Measurements from ENCODE around the gene DPYSL3.

Gene DPYSL3

DNA sequence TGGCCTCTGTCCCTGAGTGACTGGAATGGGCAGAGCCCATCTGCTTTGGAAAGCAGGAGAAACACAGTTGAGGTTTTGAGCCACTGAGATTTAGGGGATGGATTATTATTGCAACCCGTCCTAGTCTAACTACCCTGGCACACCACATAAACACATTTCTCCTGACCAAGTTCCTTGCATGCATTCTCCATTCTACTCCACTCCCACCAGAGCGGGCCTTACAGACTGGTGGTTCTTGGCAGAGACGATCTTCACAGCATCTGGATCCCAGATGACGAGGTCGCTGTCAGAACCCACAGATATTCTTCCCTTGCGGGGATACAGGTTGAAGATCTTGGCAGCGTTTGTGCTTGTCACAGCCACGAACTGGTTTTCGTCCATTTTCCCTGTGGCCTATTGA is 111.0 kb downstream of the DPYSL3 start:
- Mint-ChIP-seq H3K9me3 (no peaks in the 10 kb centered on the region), H3K4me3 (no peak overlapping the region), H3K27ac (no peak overlapping the region)

DNA sequence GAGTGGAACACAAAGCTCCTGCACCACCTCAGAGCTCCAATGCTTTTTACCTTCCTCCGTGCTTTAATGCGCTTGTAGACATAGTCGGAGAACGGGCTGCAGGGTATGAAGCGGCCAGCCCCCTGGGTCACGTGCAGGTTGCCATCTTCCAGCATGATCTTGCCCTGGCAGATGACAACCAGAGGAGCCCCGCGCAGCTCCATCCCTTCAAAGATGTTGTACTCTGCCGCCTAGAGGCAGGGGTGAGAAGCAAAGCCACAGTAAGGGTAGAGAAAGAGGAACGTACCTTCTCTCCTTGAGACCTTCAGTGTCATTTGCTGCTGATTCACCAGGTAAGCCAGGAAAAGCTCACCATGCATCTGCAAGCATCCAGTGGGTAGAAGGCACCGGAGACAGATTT is 112.3 kb downstream of the DPYSL3 start:
- no peaks in the 10 kb centered on the region for H3K36me3 Mint-ChIP-seq (ENCODE audit: low read depth)
- no peaks in the 10 kb centered on the region for H3K4me1 Mint-ChIP-seq (ENCODE audit: low read depth)
- H3K27me3 Mint-ChIP-seq = no peaks in the 10 kb centered on the region
- H3K27ac Mint-ChIP-seq = no peak overlapping the region
- no peak overlapping the region for H3K4me3 Mint-ChIP-seq
- H3K9me3 Mint-ChIP-seq = no peaks in the 10 kb centered on the region

More for the DNA sequence above, 111.0 kb downstream of the DPYSL3 start:
- Mint-ChIP-seq H3K36me3 (ENCODE audit: low read depth) (no peaks in the 10 kb centered on the region), H3K27me3 (no peaks in the 10 kb centered on the region), H3K4me1 (ENCODE audit: low read depth) (no peaks in the 10 kb centered on the region)

DNA sequence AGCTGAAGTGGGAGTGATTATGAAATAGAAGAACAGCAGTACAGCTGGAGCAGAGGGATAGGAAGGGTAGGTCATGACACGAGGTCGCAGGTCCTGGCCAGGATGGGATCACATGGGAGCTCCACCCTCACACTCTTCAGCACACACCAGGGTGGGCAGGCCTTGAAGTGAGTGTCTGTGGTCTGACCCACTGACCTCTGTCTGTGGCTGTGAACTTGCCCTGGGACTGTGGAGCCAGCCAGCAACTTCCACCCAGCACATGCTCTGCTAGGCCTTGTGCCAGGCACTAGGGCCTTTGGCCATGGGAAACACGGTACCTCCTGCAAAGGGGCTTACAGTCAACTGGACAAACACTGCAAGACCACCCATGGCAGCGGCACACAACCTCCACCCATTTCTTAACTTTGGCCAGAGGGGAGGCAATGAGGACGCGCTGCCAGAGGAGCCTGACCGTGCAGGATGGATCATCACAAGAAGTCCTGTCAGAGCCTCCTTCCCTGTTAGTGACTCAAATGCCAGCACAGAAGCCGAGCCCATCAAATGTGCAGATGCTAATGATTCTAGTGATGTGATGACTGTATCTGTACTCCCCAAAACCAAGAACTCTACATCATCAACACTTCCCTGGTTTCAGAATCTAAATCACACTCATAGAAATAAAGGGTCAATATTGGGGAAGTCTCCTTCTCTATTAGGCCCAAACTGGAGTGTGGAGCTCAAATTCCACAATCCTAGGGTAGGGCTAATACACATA is 113.6 kb downstream of the DPYSL3 start:
- Mint-ChIP-seq H3K9me3 (no peaks in the 10 kb centered on the region), H3K4me3 (no peak overlapping the region), H3K4me1 (ENCODE audit: low read depth) (no peaks in the 10 kb centered on the region), H3K27me3 (no peaks in the 10 kb centered on the region), H3K36me3 (ENCODE audit: low read depth) (no peaks in the 10 kb centered on the region), H3K27ac (no peak overlapping the region)

DNA sequence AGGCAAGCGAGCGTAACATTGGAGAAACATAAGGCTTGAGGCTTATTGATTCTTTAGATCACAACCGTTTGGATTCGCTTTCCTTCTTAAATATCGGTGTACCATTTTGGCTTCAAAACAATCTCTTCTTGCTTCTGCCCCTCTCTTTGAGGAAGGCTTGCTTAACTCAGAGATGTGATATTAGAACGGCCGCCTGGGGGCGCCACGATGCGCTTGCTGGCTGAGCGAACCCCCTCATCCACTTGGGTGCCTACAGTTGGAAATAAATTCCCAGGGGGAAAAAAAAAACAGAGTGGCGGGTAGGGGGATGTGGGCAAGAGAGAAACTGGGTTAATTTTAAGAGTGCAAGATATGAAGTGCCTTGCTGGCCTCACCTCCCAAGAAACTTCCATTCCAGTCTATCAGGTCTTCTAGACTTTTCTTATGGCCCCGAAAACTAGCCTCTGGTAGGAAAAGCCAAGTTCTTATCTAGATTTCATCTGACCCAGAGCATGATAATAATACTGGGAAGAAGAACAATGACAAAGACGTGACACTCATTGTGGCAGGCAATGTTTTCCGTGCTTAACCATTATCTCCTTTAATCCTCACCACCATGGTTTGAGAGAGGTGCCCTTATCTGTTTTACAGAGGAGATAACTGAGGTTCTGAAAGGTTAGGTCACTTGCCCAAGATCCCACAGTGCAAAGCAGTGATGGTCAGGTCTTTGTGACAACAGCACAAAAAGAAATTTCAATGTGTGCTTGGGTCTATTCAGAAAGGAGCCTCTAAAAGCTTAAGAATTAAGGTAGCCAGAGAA is 115.8 kb downstream of the DPYSL3 start:
- no peaks in the 10 kb centered on the region for H3K9me3 Mint-ChIP-seq
- H3K4me1 Mint-ChIP-seq (ENCODE audit: low read depth) = no peaks in the 10 kb centered on the region
- H3K27me3 Mint-ChIP-seq = peaks cover 3% of the 10 kb centered on the region
- H3K27ac Mint-ChIP-seq = no peak overlapping the region
- no peaks in the 10 kb centered on the region for H3K36me3 Mint-ChIP-seq (ENCODE audit: low read depth)
- no peak overlapping the region for H3K4me3 Mint-ChIP-seq

DNA sequence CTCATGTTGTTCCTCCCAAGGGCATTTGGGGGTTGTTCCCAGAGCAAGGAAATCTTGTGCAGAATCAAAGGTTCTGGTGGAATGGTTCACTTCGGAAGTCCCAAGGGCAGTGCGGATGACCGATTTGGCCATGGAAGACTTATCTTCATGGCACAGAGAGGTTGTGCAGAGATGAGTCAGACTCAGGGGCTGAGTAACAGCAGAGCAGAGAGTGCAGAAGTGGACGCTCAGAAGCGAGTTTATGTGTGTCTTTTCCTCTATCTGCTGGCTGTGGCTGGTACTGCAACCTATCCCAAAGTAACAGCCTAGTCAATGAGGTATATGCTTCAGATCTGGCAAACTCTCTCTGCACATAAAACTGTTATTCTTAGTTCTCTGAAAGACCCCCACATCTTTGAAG is 118.1 kb downstream of the DPYSL3 start:
- no peaks in the 10 kb centered on the region for H3K4me1 Mint-ChIP-seq (ENCODE audit: low read depth)
- H3K36me3 Mint-ChIP-seq (ENCODE audit: low read depth) = no peaks in the 10 kb centered on the region
- H3K9me3 Mint-ChIP-seq = no peaks in the 10 kb centered on the region
- H3K4me3 Mint-ChIP-seq = no peak overlapping the region
- H3K27ac Mint-ChIP-seq = no peak overlapping the region
- peaks cover 3% of the 10 kb centered on the region for H3K27me3 Mint-ChIP-seq

DNA sequence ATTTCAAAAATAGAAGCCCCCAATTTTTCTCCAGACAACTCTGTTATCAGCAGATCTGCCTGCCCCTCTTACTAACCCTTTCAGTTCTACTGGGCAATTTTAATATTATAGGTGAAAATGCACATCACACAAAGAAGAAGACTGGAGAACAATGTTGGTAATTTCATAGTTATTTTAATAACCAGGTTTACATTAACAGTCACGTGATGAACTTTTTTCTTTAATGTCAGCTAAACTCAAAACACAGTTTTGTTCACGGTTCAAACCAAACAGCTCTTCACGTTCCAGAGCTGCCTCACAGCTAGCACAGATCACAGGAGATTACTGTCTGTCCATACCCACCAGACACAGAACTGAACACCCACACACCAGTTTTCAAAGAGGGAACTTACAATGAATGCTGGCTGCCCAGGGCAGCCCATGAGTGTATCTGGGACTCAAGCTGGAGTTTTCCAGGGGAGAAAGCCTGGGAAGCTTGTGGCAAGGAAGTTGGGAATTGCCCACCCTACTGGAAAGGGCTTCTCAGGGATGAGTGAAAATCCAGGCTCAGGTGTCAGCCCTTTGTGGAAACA is 119.1 kb downstream of the DPYSL3 start:
- no peak overlapping the region for H3K27ac Mint-ChIP-seq
- peaks cover 3% of the 10 kb centered on the region for H3K27me3 Mint-ChIP-seq
- no peaks in the 10 kb centered on the region for H3K9me3 Mint-ChIP-seq
- no peaks in the 10 kb centered on the region for H3K36me3 Mint-ChIP-seq (ENCODE audit: low read depth)
- no peak overlapping the region for H3K4me3 Mint-ChIP-seq
- no peaks in the 10 kb centered on the region for H3K4me1 Mint-ChIP-seq (ENCODE audit: low read depth)

DNA sequence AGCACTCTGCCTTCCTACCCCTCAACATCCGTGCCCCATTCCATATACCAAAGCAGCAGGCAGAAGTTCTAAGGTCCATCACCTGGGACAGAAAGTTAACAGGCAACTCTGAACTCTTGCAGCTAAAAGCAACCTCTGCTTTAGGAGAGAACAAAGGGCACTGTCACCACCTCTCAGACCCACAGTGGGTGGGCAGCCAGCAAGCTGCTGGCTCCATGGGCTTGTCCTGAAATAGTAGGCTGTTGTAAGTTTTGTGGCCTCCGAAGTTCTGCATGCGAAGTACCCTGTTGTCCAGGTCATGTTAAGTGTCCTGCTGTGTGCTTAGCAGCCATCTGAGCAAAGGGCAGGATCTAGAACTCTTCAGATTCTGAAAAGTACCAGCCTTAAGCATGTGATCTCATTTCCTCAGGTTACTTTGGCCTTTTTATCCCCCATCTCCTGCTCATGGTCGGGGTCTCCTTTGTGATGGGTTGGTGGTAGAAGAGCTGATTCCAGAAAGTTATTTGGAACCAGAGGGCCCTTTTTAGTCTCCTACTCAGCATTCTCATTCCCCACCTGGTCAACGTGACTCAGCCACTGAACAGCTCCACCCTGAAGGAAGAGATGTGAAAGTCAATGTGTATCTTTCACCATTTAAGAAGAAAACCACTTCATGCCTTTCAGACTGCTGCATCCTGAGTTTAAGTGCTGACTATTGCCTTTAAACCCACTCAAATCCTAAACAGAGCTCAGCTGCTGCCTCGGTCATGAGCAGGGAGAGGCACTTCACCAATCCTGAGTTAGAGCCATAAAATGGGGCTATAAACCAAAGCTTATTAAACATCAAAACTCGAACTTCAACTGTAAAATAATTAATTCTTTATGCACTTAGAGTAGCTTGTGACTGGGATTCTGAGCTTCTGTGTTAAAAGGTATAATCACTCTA is 121.4 kb downstream of the DPYSL3 start:
- H3K4me1 Mint-ChIP-seq (ENCODE audit: low read depth) = no peaks in the 10 kb centered on the region
- peaks cover 3% of the 10 kb centered on the region for H3K27me3 Mint-ChIP-seq
- H3K27ac Mint-ChIP-seq = no peak overlapping the region
- H3K36me3 Mint-ChIP-seq (ENCODE audit: low read depth) = no peaks in the 10 kb centered on the region
- H3K4me3 Mint-ChIP-seq = no peak overlapping the region
- H3K9me3 Mint-ChIP-seq = no peaks in the 10 kb centered on the region

DNA sequence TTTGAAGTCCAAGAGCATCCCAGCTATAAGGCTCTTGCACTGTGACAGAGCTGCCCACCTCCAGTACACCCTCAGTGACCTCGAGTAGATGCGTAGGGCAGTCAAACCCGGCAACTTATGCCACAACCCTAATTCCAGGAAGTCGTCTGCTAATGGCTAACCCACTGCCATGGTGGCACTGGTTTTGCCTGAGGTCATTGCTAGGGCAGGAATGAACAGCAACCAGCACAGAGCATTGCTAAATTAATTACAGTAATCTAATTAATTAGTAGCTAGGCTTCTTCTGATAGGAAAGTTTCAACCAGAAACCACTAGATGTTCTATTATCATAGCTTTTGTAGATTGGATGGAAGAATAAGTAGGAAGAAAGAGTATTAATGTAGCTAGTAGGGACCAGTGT is 122.8 kb downstream of the DPYSL3 start:
- H3K9me3 Mint-ChIP-seq = no peaks in the 10 kb centered on the region
- no peak overlapping the region for H3K4me3 Mint-ChIP-seq
- H3K27me3 Mint-ChIP-seq = peaks cover 3% of the 10 kb centered on the region
- no peaks in the 10 kb centered on the region for H3K4me1 Mint-ChIP-seq (ENCODE audit: low read depth)
- no peak overlapping the region for H3K27ac Mint-ChIP-seq
- no peaks in the 10 kb centered on the region for H3K36me3 Mint-ChIP-seq (ENCODE audit: low read depth)

DNA sequence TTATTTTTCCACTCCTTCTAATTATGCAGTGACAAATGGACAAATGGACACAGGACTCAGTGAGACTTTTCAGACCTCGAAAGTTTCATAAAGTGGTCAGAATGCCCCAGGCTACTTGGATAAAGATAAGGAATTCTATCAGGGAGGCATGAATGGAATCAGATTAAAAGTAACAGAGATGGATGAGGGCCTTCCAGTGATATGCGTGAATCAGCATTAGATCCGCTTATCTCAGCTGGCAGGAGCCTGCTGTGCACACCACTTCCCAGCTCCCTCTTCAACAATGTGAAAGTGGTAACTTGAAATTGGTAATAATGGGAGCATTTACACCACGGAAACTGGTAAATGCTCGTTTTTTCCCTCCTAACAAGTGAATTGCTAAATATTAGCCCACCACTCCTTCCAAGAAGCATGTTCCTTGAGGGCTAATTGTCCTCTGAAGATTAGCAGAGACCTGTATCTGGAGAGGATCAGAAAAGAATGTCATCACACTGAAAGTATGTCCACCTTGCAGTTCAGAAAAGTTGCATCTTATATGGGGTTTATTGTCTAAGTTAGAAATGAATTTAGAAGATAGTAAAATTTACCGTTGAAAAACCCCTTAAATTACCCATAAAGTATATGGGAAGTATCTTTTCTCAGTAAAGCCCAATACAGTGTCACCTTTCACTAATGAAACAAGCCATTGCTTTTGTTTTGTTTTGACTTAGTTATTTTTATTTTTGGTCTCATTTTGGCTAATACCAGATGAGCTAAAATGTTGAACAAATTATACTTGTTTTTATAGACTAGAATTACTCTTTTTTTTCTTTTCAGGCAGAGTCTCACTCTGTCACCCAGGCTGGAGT is 125.3 kb downstream of the DPYSL3 start:
- Mint-ChIP-seq H3K27me3 (peaks cover 3% of the 10 kb centered on the region), H3K36me3 (ENCODE audit: low read depth) (no peaks in the 10 kb centered on the region), H3K27ac (no peak overlapping the region), H3K9me3 (no peaks in the 10 kb centered on the region), H3K4me1 (ENCODE audit: low read depth) (no peaks in the 10 kb centered on the region), H3K4me3 (no peak overlapping the region)

DNA sequence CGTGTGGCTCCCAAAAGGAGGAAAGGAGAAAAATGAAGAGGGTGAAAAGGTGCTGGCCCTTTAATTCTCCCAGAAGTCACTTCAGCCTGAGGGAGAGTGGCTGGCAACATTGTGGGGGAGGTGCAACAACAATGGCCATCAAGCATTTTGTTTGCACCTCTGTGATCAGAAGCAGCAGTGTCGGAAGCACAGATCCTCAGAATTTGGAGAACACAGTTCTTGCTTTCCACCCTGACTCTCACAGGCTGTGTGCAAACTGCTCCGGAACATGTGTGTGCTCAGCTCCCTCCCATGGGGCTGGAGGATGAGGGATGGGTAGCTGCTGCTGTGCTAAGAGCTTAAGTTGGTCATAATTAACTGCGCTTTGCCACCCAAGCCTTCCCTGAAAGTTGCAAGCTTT is 127.1 kb downstream of the DPYSL3 start:
- no peak overlapping the region for H3K27ac Mint-ChIP-seq
- no peak overlapping the region for H3K4me3 Mint-ChIP-seq
- H3K27me3 Mint-ChIP-seq = peaks cover 5% of the 10 kb centered on the region
- H3K36me3 Mint-ChIP-seq (ENCODE audit: low read depth) = no peaks in the 10 kb centered on the region
- no peaks in the 10 kb centered on the region for H3K4me1 Mint-ChIP-seq (ENCODE audit: low read depth)
- no peaks in the 10 kb centered on the region for H3K9me3 Mint-ChIP-seq

DNA sequence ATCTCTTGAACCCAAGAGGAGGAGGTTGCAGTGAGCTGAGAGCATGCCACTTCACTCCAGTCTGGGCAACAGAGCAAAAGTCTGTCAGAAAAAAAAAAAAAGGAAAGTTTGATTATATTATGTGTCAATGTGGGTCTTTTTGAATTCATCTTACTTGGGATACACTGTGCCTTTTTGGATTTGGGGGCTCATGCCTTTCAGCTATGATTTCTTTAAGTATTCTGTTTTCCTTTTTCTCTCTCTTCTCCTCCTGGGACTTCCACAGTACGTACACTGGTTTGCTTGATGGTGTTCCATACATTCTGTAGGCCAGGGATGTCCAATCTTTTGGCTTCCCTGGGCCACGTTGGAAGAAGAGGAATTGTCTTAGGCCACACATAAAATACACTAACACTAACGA is 128.3 kb downstream of the DPYSL3 start:
- H3K4me1 Mint-ChIP-seq (ENCODE audit: low read depth) = no peaks in the 10 kb centered on the region
- H3K4me3 Mint-ChIP-seq = no peak overlapping the region
- peaks cover 11% of the 10 kb centered on the region for H3K27me3 Mint-ChIP-seq
- no peak overlapping the region for H3K27ac Mint-ChIP-seq
- H3K36me3 Mint-ChIP-seq (ENCODE audit: low read depth) = no peaks in the 10 kb centered on the region
- H3K9me3 Mint-ChIP-seq = no peaks in the 10 kb centered on the region

DNA sequence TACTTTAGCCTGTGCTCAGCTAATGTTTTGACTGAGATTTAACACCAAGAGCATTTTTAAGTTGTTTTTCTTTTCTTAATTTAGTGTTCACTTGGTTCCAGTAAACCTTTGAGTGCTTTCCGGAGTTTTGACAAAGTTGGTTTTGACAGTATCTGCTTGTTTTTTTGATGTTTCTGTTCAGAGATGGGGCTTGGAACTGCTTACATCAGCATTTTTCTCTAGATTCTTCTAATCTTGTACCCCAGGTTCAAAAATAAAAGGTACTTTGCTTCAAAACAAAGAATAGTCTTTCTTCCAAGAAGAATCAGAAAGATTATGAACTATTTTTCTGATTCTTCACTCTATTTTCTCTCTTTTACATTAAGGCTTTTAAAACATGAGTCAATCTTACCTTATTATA is 132.2 kb downstream of the DPYSL3 start:
- Mint-ChIP-seq H3K27me3 (peaks cover 12% of the 10 kb centered on the region), H3K9me3 (no peaks in the 10 kb centered on the region), H3K27ac (no peak overlapping the region), H3K4me1 (ENCODE audit: low read depth) (no peaks in the 10 kb centered on the region), H3K36me3 (ENCODE audit: low read depth) (no peaks in the 10 kb centered on the region), H3K4me3 (no peak overlapping the region)

DNA sequence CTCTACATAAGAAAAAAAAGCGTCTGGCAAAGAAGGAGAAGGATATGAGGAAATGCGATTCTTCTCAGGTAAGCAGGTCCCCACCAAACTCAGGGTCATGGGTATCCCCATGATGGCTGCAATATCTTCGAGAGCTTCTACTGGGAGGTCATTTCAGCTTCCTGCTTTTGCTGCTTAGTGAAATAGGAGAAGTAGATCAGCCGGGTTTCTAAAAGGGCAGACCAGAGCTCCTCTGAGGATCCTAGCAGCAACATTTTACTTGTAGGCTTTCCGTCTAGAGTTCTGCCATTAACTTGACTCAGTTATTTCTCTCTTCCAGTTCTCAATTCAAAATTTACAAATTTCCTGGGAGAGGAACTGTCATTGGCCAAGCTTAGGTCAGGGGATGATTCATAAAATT is 134.7 kb downstream of the DPYSL3 start:
- H3K4me1 Mint-ChIP-seq (ENCODE audit: low read depth) = no peaks in the 10 kb centered on the region
- H3K4me3 Mint-ChIP-seq = no peak overlapping the region
- H3K36me3 Mint-ChIP-seq (ENCODE audit: low read depth) = no peaks in the 10 kb centered on the region
- H3K27me3 Mint-ChIP-seq = peaks cover 16% of the 10 kb centered on the region
- peaks cover 3% of the 10 kb centered on the region for H3K9me3 Mint-ChIP-seq
- H3K27ac Mint-ChIP-seq = no peak overlapping the region

DNA sequence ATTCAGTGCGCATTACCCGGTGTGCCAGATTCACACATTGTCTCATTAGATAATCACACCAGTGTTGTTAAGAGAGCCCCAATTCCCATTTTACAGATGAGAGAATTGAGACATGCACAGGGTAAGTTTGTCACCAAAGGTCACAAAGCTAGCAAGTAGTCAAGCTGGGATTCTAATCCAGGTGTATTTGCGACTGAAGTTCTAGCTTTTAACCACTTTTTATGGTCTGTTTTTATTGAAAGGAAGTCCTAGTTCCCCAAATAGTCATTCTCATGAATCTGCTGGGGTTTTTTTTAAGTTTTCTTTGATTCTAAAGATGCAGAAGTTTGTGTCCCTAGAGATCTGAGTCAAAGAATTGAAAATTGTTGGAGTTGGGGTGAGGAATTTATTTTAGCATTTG is 136.5 kb downstream of the DPYSL3 start:
- Mint-ChIP-seq H3K36me3 (ENCODE audit: low read depth) (no peaks in the 10 kb centered on the region), H3K27ac (no peak overlapping the region), H3K4me1 (ENCODE audit: low read depth) (no peaks in the 10 kb centered on the region), H3K9me3 (peaks cover 3% of the 10 kb centered on the region), H3K4me3 (no peak overlapping the region), H3K27me3 (peaks cover 11% of the 10 kb centered on the region)
